ENCODE measurements around the gene RNU6-9.

Gene RNU6-9

DNA sequence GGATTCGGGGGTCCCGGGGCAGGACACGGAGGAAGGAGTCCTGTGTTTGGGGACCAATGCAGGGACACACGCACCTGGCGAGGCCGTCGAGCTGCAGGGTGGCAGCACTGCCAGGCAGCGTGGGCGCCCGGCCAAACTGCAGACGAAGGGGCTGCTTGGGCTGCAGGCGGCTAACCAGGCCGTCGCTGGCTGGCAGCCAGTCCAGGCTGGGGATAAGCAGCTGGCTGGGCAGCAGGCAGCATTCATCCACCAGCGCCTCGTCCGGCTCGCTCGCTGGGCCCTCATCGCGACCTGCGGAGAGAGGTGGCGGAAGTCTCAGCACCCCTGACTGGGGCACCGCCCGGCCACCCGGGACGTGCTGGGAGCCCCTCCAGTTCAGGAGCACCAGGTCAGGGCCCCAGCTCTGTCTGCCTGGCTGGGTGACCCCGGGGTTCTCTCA, 22.3 kb upstream of the RNU6-9 start:
- no peaks in the 10 kb centered on the region for H3K9me2 ChIP-seq (replicated peaks; ENCODE audit: insufficient read depth, low read length)
- no peaks in the 10 kb centered on the region for H3K36me3 ChIP-seq (ENCODE audit: low read length)
- TF ChIP-seq, protein P1, sequence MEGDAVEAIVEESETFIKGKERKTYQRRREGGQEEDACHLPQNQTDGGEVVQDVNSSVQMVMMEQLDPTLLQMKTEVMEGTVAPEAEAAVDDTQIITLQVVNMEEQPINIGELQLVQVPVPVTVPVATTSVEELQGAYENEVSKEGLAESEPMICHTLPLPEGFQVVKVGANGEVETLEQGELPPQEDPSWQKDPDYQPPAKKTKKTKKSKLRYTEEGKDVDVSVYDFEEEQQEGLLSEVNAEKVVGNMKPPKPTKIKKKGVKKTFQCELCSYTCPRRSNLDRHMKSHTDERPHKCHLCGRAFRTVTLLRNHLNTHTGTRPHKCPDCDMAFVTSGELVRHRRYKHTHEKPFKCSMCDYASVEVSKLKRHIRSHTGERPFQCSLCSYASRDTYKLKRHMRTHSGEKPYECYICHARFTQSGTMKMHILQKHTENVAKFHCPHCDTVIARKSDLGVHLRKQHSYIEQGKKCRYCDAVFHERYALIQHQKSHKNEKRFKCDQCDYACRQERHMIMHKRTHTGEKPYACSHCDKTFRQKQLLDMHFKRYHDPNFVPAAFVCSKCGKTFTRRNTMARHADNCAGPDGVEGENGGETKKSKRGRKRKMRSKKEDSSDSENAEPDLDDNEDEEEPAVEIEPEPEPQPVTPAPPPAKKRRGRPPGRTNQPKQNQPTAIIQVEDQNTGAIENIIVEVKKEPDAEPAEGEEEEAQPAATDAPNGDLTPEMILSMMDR (IDR thresholded peaks at IDR 0.05; ENCODE audit: insufficient read depth, low read length, poor library complexity, severe bottlenecking): no peak
- no peak for TF ChIP-seq EZH2phosphoT487 (conservative IDR thresholded peaks at IDR 0.05; ENCODE audit: low read length)
- no peak overlapping the region for H3K4me3 ChIP-seq (ENCODE audit: insufficient read depth, low read length, poor library complexity, severe bottlenecking)
- H2AFZ ChIP-seq (ENCODE audit: low read depth, low read length, severe bottlenecking): no peak overlapping the region
- no peaks in the 10 kb centered on the region for H3K79me2 ChIP-seq (ENCODE audit: insufficient read depth, low read length)
- H3K27ac ChIP-seq (ENCODE audit: low read depth, low read length): no peak overlapping the region
- no peaks in the 10 kb centered on the region for H3F3A ChIP-seq (ENCODE audit: insufficient read depth)
- no peak overlapping the region for H3K4me2 ChIP-seq (ENCODE audit: low read depth, low read length, poor library complexity, severe bottlenecking)
- H4K20me1 ChIP-seq (ENCODE audit: low read depth, low read length): no peaks in the 10 kb centered on the region
- no peaks in the 10 kb centered on the region for H3K9me3 ChIP-seq (ENCODE audit: insufficient read depth, low read length)
- H3K27me3 ChIP-seq (ENCODE audit: low read length): no peaks in the 10 kb centered on the region
- H3K9ac ChIP-seq (ENCODE audit: low read length): no peak overlapping the region

DNA sequence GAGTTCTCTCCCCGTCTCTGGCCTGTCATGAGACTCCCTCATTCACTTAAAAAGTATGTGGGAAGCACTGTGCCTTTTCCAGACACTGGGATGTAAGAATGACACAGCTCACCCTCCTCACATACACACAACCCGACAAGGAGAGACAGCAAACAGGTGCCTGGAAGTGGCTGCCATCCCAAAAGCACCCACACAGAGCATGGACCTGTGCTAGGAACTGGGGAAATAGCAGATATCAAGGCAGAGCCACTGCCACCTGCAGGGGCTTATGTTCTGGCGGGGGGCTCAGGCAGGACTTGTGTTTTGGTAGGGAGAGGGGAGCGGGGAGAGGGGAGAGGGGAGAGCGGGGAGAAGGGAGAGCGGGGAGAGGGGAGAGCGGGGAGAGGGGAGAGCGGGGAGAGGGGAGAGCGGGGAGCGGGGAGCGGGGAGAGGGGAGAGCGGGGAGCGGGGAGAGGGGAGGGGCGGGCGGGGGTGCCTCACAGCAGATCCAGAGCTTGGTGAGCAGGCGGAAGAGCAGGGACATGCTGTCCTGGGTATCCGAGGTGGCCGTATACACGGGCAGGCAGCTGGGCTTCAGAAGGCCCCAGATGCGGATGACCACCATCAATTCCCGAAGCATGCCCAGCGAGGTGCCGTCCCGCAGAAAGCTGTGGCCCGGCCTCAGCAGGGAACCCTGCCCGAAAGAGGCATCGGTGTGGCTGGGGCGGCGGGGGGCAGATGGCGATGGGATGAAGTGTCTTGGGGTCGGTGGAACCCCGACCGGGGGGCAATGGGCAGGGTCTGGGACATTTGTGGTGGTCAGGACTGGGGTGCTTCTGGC, 21.6 kb upstream of the RNU6-9 start:
- Histone ChIP-seq H3K79me2 (ENCODE audit: insufficient read depth, low read length) (no peaks in the 10 kb centered on the region), H3K27ac (ENCODE audit: low read depth, low read length) (no peak overlapping the region), H2AFZ (ENCODE audit: low read depth, low read length, severe bottlenecking) (no peak overlapping the region), H3K36me3 (ENCODE audit: low read length) (no peaks in the 10 kb centered on the region), H3K4me2 (ENCODE audit: low read depth, low read length, poor library complexity, severe bottlenecking) (peak overlapping the region; percentile 39), H3K4me3 (ENCODE audit: insufficient read depth, low read length, poor library complexity, severe bottlenecking) (no peak overlapping the region), H3K27me3 (ENCODE audit: low read length) (no peaks in the 10 kb centered on the region), H4K20me1 (ENCODE audit: low read depth, low read length) (no peaks in the 10 kb centered on the region), H3K9me3 (ENCODE audit: insufficient read depth, low read length) (no peaks in the 10 kb centered on the region), H3F3A (ENCODE audit: insufficient read depth) (no peaks in the 10 kb centered on the region), H3K9ac (ENCODE audit: low read length) (no peak overlapping the region), H3K9me2 (replicated peaks; ENCODE audit: insufficient read depth, low read length) (no peaks in the 10 kb centered on the region)
- TF ChIP-seq EZH2phosphoT487 (conservative IDR thresholded peaks at IDR 0.05; ENCODE audit: low read length): no peak
- TF ChIP-seq, protein P1 (IDR thresholded peaks at IDR 0.05; ENCODE audit: insufficient read depth, low read length, poor library complexity, severe bottlenecking): no peak

DNA sequence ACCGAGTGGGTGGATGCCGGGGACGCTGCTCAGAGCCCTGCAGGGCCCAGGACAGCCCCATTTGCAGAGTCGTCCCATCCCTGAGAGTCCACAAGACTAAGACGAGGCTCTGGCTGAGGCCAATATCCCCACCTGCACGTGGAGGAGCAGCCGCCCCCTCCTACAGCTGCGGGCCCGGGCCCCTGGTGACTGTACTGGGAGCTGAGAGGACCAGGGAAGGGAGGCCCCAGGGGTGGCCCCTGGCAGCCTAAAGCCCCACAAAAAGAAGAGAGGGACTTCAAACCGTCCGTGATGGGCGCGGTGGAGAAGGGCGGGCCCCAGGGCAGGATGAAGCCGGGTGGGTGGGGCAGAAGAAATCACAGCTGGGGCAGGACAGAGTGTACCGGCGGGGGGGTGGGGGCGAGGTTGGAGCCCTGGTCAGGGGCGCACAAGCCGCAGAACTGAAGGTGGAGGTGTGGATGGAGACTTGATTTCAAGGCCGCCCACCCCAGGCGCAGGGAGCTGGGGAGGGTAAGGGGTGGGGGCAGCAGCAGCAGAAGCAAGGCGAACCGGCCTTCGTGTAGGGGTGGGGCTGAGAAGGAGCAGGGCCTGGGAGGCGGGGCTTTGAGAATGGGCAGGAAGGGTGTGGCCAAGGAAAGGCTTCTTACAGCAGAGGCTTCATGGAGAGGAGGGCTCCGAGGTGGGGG, 20.9 kb upstream of the RNU6-9 start:
- peak overlapping the region; percentile 1; the same call in 1 of the 2 replicates for H3K9ac ChIP-seq (ENCODE audit: low read length)
- no peaks in the 10 kb centered on the region for H3K9me3 ChIP-seq (ENCODE audit: insufficient read depth, low read length)
- no peaks in the 10 kb centered on the region for H3K9me2 ChIP-seq (replicated peaks; ENCODE audit: insufficient read depth, low read length)
- H3K79me2 ChIP-seq (ENCODE audit: insufficient read depth, low read length): no peaks in the 10 kb centered on the region
- no peak overlapping the region for H3K27ac ChIP-seq (ENCODE audit: low read depth, low read length)
- H4K20me1 ChIP-seq (ENCODE audit: low read depth, low read length): no peaks in the 10 kb centered on the region
- no peak overlapping the region for H2AFZ ChIP-seq (ENCODE audit: low read depth, low read length, severe bottlenecking)
- H3K36me3 ChIP-seq (ENCODE audit: low read length): no peaks in the 10 kb centered on the region
- TF ChIP-seq, protein P1 (IDR thresholded peaks at IDR 0.05; ENCODE audit: insufficient read depth, low read length, poor library complexity, severe bottlenecking): no peak
- TF ChIP-seq EZH2phosphoT487 (conservative IDR thresholded peaks at IDR 0.05; ENCODE audit: low read length): no peak
- no peaks in the 10 kb centered on the region for H3K27me3 ChIP-seq (ENCODE audit: low read length)
- H3K4me2 ChIP-seq (ENCODE audit: low read depth, low read length, poor library complexity, severe bottlenecking): peak overlapping the region; percentile 39
- no peak overlapping the region for H3K4me3 ChIP-seq (ENCODE audit: insufficient read depth, low read length, poor library complexity, severe bottlenecking)
- H3F3A ChIP-seq (ENCODE audit: insufficient read depth): no peaks in the 10 kb centered on the region
